Testis (tissue), 2 donors: ENCODE data around the gene VPREB1.

ENCODE experiments used
- POLR2A ChIP-seq: fragments of 450-650 bp; IDR thresholded peaks from one replicate; pipeline ENCODE4 v1.6.1; 2017; ENCODE audit warnings: antibody characterized with exemption, mild to moderate bottlenecking, moderate library complexity
- TF ChIP-seq, protein P1 (sequence below), 3 experiments: fragments of 450-650 bp in 2 of 3; fragments of 200-600 bp in 1 of 3; sonication (generic) in 1 of 3; IDR thresholded peaks; one replicate each; pipeline ENCODE4 v1.5.1; 2016 to 2019; ENCODE audit warnings: antibody characterized with exemption in 3 of 3, mild to moderate bottlenecking in 2 of 3, moderate library complexity in 1 of 3

DNA sequence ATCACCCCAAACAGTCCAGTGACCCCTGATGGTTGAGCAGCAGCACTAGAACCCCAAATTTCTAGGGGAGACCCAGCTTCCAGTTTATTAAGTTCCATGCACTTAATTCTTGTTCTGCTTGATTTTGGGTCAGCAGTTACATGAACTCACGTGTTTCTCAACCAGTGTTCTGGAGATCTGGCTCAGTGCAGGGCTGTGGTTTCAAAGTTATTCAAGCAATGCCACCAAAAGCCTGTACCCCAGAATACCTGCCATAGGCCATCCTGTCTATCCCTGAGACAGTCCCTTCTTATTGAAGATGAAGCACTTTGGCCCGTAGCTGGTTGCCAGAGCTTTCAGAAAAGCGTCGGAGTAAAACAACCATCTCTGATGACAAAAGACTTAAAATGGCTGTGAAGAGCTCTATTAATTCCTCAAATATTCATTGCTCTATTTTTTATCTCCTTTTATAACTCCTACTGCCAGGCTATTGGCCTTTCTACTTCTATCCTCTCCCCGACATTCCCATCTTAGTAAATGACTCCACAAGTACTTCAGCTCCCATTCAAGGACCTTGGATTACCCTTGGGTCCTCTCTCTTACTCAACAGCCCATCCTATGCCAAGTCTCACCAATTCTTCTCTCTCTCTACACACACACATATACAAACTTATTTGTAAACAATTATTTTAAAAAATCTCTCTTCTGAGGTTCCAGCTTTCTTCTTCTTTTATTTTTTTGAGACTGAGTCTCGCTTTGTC, 18.0 kb upstream of the VPREB1 start:
- TF ChIP-seq, protein P1, sequence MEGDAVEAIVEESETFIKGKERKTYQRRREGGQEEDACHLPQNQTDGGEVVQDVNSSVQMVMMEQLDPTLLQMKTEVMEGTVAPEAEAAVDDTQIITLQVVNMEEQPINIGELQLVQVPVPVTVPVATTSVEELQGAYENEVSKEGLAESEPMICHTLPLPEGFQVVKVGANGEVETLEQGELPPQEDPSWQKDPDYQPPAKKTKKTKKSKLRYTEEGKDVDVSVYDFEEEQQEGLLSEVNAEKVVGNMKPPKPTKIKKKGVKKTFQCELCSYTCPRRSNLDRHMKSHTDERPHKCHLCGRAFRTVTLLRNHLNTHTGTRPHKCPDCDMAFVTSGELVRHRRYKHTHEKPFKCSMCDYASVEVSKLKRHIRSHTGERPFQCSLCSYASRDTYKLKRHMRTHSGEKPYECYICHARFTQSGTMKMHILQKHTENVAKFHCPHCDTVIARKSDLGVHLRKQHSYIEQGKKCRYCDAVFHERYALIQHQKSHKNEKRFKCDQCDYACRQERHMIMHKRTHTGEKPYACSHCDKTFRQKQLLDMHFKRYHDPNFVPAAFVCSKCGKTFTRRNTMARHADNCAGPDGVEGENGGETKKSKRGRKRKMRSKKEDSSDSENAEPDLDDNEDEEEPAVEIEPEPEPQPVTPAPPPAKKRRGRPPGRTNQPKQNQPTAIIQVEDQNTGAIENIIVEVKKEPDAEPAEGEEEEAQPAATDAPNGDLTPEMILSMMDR (IDR thresholded peaks at IDR 0.05), result no peak
- no peak for TF ChIP-seq POLR2A
